Activated T-helper 1 cell treated with anti-CD3 and anti-CD28 coated beads, Interleukin-12 subunit alpha, Interleukin-12 subunit beta, Interleukin-2, Interleukin-4 antibody, amounts not matched to agents 30 ng/mL and 10 ng/mL and 1 ng/mL, durations not matched to agents 14 hours and 24 hours and 36 hours (primary cell): ENCODE results near the gene BBS12. TPM values are rescaled to one million over a fixed set of nuclear protein-coding genes. Genes with fewer than 3 reads are reported as not detected.

ENCODE experiments used
- DNase-seq: peaks from one replicate; pipeline ENCODE4 v3.0.0; 2021; ENCODE audit warnings: low spot score
- H3K27ac Mint-ChIP-seq: one replicate; pipeline ENCODE4 v1.8.0; 2021; ENCODE audit warnings: mild to moderate bottlenecking, mixed read lengths
- H3K27me3 Mint-ChIP-seq: one replicate; pipeline ENCODE4 v1.8.0; 2022; ENCODE audit warnings: mild to moderate bottlenecking, moderate library complexity, mixed read lengths; ENCODE audit not compliant: insufficient read depth
- H3K36me3 Mint-ChIP-seq: one replicate; pipeline ENCODE4 v1.8.0; 2021; ENCODE audit warnings: low read depth, mixed read lengths
- H3K4me1 Mint-ChIP-seq: one replicate; pipeline ENCODE4 v1.8.0; 2021; ENCODE audit warnings: low read depth, mixed read lengths
- H3K4me3 Mint-ChIP-seq: one replicate; pipeline ENCODE4 v1.8.0; 2021; ENCODE audit warnings: mild to moderate bottlenecking, moderate library complexity, mixed read lengths
- H3K9me3 Mint-ChIP-seq: one replicate; pipeline ENCODE4 v1.8.0; 2021; ENCODE audit warnings: mixed read lengths
- intact Hi-C: fragments of 100-400 bp; cut with micrococcal nuclease; formaldehyde crosslinking; loops from one replicate; pipeline ENCODE4 v1.15.1; 2024
- total RNA-seq: library from RNA; stranded (reverse); gene quantifications from 2 replicates; pipeline ENCODE4 v1.2.3, GENCODE V29; 2022

Gene BBS12
- total RNA-seq, 1 donor from 2014 or later = 4.4 TPM

GRCh38 chr4:122758033-122758432, 25.5 kb downstream of the BBS12 start:
- intact Hi-C loops = loop anchor here (1.0 to 10.0 kb wide), 2 partner anchors 165 to 1567 kb away; a partner anchor contains a TSS
- Mint-ChIP-seq H3K27me3 (peaks cover 19% of the 10 kb centered on the region), H3K27ac (no peak overlapping the region), H3K36me3 (peaks cover 3% of the 10 kb centered on the region), H3K4me1 (peaks cover 40% of the 10 kb centered on the region), H3K4me3 (no peak overlapping the region), H3K9me3 (no peaks in the 10 kb centered on the region)
- DNase-seq = no peak

- no peak overlapping the region for H3K4me3 Mint-ChIP-seq
- DNase-seq = no peak
- peaks cover 14% of the 10 kb centered on the region for H3K27me3 Mint-ChIP-seq
- H3K36me3 Mint-ChIP-seq = peaks cover 4% of the 10 kb centered on the region
- no peak overlapping the region for H3K27ac Mint-ChIP-seq
- H3K9me3 Mint-ChIP-seq = no peaks in the 10 kb centered on the region
- intact Hi-C loops = loop anchor here (5.0 to 10.0 kb wide), 4 partner anchors 333 to 1565 kb away; partner anchors contain the start of gene SPRY1
- H3K4me1 Mint-ChIP-seq = peaks cover 57% of the 10 kb centered on the region
These were observed 27.3 kb downstream of the BBS12 start for GRCh38 chr4:122759639-122760310.

GRCh38 chr4:122762520-122762919, 30.0 kb downstream of the BBS12 start:
- Mint-ChIP-seq H3K36me3 (peaks cover 6% of the 10 kb centered on the region), H3K27ac (peak overlapping the region; percentile 57), H3K4me1 (peaks cover 61% of the 10 kb centered on the region), H3K27me3 (no peaks in the 10 kb centered on the region), H3K4me3 (peak overlapping the region; percentile 50), H3K9me3 (no peaks in the 10 kb centered on the region)
- peak; percentile 43 for DNase-seq
- intact Hi-C loops = loop anchor here (1.0 to 10.0 kb wide), 7 partner anchors 16 to 910 kb away; partner anchors contain the start of genes BBS12 and SPRY1

- Mint-ChIP-seq H3K4me1 (peaks cover 55% of the 10 kb centered on the region), H3K27ac (peak overlapping the region; percentile 57), H3K9me3 (no peaks in the 10 kb centered on the region), H3K27me3 (no peaks in the 10 kb centered on the region), H3K36me3 (peaks cover 6% of the 10 kb centered on the region), H3K4me3 (no peak overlapping the region)
- intact Hi-C loops = loop anchor here (1.0 to 10.0 kb wide), 7 partner anchors 17 to 909 kb away; partner anchors contain the start of genes BBS12 and SPRY1
- DNase-seq = no peak
These were observed 30.6 kb downstream of the BBS12 start for GRCh38 chr4:122762966-122763716.

GRCh38 chr4:122764071-122764820, 31.7 kb downstream of the BBS12 start:
- intact Hi-C loops = loop anchor here (1.0 to 10.0 kb wide), 10 partner anchors 22 to 908 kb away; partner anchors contain the start of gene SPRY1
- Mint-ChIP-seq H3K36me3 (peaks cover 6% of the 10 kb centered on the region), H3K4me1 (peaks cover 51% of the 10 kb centered on the region), H3K4me3 (peak overlapping the region; percentile 43), H3K9me3 (no peaks in the 10 kb centered on the region), H3K27ac (peak overlapping the region; percentile 79), H3K27me3 (no peaks in the 10 kb centered on the region)
- DNase-seq = no peak

GRCh38 chr4:122764821-122765215, 32.3 kb downstream of the BBS12 start:
- H3K4me3 Mint-ChIP-seq = peak overlapping the region; percentile 43
- H3K27me3 Mint-ChIP-seq = no peaks in the 10 kb centered on the region
- H3K36me3 Mint-ChIP-seq = peaks cover 6% of the 10 kb centered on the region
- H3K27ac Mint-ChIP-seq = peak overlapping the region; percentile 79
- H3K9me3 Mint-ChIP-seq = no peaks in the 10 kb centered on the region
- DNase-seq = no peak
- peaks cover 45% of the 10 kb centered on the region for H3K4me1 Mint-ChIP-seq
- intact Hi-C loops = loop anchor here (1.0 to 10.0 kb wide), 10 partner anchors 21 to 907 kb away; partner anchors contain the start of gene SPRY1

GRCh38 chr4:122765692-122766352, 33.3 kb downstream of the BBS12 start:
- Mint-ChIP-seq H3K36me3 (peaks cover 6% of the 10 kb centered on the region), H3K4me3 (no peak overlapping the region), H3K27me3 (peaks cover 2% of the 10 kb centered on the region), H3K4me1 (peaks cover 43% of the 10 kb centered on the region), H3K9me3 (no peaks in the 10 kb centered on the region), H3K27ac (no peak overlapping the region)
- intact Hi-C loops = loop anchor here (2.0 to 10.0 kb wide), 3 partner anchors 61 to 629 kb away; partner anchors contain the start of gene SPRY1
- no peak for DNase-seq

- Mint-ChIP-seq H3K4me3 (no peak overlapping the region), H3K4me1 (peaks cover 40% of the 10 kb centered on the region), H3K27ac (no peak overlapping the region), H3K36me3 (peaks cover 4% of the 10 kb centered on the region), H3K9me3 (no peaks in the 10 kb centered on the region), H3K27me3 (peaks cover 2% of the 10 kb centered on the region)
- intact Hi-C loops = loop anchor here (10.0 kb wide), 1 partner anchor 628 kb away; the partner anchor contains the start of gene SPRY1
- no peak for DNase-seq
These were observed 33.8 kb downstream of the BBS12 start for GRCh38 chr4:122766353-122766705.

- intact Hi-C loops = loop anchor here (10.0 kb wide), 1 partner anchor 628 kb away; the partner anchor contains the start of gene SPRY1
- H3K4me3 Mint-ChIP-seq = no peak overlapping the region
- H3K9me3 Mint-ChIP-seq = no peaks in the 10 kb centered on the region
- H3K27ac Mint-ChIP-seq = no peak overlapping the region
- peaks cover 33% of the 10 kb centered on the region for H3K4me1 Mint-ChIP-seq
- peaks cover 3% of the 10 kb centered on the region for H3K36me3 Mint-ChIP-seq
- H3K27me3 Mint-ChIP-seq = peaks cover 2% of the 10 kb centered on the region
- no peak for DNase-seq
These were observed 34.4 kb downstream of the BBS12 start for GRCh38 chr4:122766950-122767349.

GRCh38 chr4:122771724-122772123, 39.2 kb downstream of the BBS12 start:
- Mint-ChIP-seq H3K27me3 (peaks cover 5% of the 10 kb centered on the region), H3K36me3 (no peaks in the 10 kb centered on the region), H3K4me3 (no peak overlapping the region), H3K27ac (no peak overlapping the region), H3K4me1 (no peaks in the 10 kb centered on the region), H3K9me3 (no peaks in the 10 kb centered on the region)
- intact Hi-C loops = no loop called here
- no peak for DNase-seq

GRCh38 chr4:122772311-122772710, 39.8 kb downstream of the BBS12 start:
- no peak for DNase-seq
- intact Hi-C loops = no loop called here
- Mint-ChIP-seq H3K27me3 (peaks cover 5% of the 10 kb centered on the region), H3K27ac (no peak overlapping the region), H3K36me3 (no peaks in the 10 kb centered on the region), H3K9me3 (no peaks in the 10 kb centered on the region), H3K4me3 (no peak overlapping the region), H3K4me1 (no peaks in the 10 kb centered on the region)

GRCh38 chr4:122772986-122773385, 40.5 kb downstream of the BBS12 start:
- Mint-ChIP-seq H3K36me3 (no peaks in the 10 kb centered on the region), H3K9me3 (no peaks in the 10 kb centered on the region), H3K27ac (no peak overlapping the region), H3K27me3 (peaks cover 8% of the 10 kb centered on the region), H3K4me1 (no peaks in the 10 kb centered on the region), H3K4me3 (no peak overlapping the region)
- no peak for DNase-seq
- intact Hi-C loops = no loop called here
